Liver (tissue), 2 donors: Measurements from ENCODE around the gene LKAAEAR1.

Source experiments
- CTCF ChIP-seq: fragments of 150-350 bp; IDR thresholded peaks from 2 replicates; pipeline ENCODE4 v1.5.1; 2017; ENCODE audit warnings: improper control_type of control experiment, low read depth, low read length; ENCODE audit not compliant: missing input control
- YY1 ChIP-seq: IDR thresholded peaks from 2 replicates; pipeline ENCODE4 v1.6.1; 2016; ENCODE audit warnings: antibody characterized with exemption, mild to moderate bottlenecking
- donor health status: healthy.

GRCh38 chr20:64036346-64037198 is 47.6 kb downstream of the LKAAEAR1 start:
- TF ChIP-seq CTCF (no peak), YY1 (no peak)
